Measurements from ENCODE around the gene PPP2R5A. TPM values are rescaled to one million over a fixed set of nuclear protein-coding genes. Genes with fewer than 3 reads are reported as not detected.

The PPP2R5A gene
- total and polyA plus RNA-seq, 2 experiments from 2014 or later, result 51.7 to 67.4 TPM

DNA sequence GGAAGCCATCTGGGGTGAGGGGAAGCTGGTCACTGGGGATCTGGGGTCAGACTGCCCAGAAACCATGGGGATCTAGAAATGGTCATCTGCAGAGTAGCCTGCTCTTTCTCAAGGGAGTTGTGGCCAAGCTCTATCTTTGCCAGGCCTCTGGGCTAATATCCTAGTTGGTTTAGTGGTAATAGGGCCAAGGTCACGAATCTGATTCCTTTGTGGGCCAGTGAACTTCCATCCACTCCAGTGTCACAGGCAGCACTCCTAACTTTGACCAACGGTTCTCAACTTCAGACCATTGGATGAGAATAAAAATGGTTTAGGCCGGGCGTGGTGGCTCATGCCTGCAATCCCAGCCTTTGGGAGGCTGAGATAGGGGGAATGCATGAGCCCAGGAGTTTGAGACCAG, 28.1 kb upstream of the PPP2R5A start:
- TF ChIP-seq, protein P1, sequence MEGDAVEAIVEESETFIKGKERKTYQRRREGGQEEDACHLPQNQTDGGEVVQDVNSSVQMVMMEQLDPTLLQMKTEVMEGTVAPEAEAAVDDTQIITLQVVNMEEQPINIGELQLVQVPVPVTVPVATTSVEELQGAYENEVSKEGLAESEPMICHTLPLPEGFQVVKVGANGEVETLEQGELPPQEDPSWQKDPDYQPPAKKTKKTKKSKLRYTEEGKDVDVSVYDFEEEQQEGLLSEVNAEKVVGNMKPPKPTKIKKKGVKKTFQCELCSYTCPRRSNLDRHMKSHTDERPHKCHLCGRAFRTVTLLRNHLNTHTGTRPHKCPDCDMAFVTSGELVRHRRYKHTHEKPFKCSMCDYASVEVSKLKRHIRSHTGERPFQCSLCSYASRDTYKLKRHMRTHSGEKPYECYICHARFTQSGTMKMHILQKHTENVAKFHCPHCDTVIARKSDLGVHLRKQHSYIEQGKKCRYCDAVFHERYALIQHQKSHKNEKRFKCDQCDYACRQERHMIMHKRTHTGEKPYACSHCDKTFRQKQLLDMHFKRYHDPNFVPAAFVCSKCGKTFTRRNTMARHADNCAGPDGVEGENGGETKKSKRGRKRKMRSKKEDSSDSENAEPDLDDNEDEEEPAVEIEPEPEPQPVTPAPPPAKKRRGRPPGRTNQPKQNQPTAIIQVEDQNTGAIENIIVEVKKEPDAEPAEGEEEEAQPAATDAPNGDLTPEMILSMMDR (IDR thresholded peaks at IDR 0.05; ENCODE audit: low read depth, low read length), result no peak
- no peaks in the 10 kb centered on the region for H3K27me3 ChIP-seq
- no peaks in the 10 kb centered on the region for H3K36me3 ChIP-seq
- peaks cover 7% of the 10 kb centered on the region for H3K4me1 ChIP-seq (ENCODE audit: low read depth)
- H3K27ac ChIP-seq, result no peak overlapping the region
- DNase-seq (ENCODE audit: low read depth in 1 of 2, low spot score in 1 of 2), result no peak
- no peaks in the 10 kb centered on the region for H3K9me3 ChIP-seq (ENCODE audit: low read depth)
- no peak overlapping the region for H3K4me3 ChIP-seq

DNA sequence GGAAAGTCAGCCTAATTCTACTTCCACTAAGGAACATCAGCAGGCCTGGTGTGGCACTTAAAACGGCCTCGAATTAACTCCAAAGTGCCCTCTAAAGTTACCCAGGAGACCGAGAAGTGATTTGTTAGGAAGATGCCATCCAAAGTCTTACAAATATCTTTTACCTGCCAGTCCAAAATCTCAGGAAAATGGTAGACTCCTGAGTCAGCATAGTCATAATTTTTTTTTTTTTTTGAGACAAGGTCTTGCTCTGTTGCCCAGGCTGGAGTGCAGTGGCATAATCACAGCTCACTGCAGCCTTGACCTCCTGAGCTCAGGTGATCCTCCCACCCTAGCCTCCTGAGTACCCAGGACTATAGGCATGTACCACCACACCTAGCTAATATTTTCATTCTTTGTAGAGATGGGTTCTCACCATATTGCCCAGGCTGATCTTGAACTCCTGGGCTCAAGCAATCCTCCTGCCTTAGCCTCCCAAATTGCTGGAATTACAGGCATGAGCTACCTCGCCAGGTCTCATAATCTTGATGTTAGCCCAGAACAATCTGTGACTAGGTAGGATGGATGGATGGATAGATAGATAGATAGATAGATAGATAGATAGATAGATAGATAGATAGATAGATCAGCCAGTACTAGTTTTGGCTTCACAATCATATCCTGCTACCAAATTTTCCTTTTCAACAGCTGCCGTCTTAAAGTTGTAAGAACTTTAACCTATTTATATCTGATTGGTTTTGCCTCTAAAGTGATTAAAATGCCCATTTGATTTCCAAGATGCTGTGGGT, 25.3 kb upstream of the PPP2R5A start:
- no peak for DNase-seq (ENCODE audit: low read depth in 1 of 2, low spot score in 1 of 2)
- no peaks in the 10 kb centered on the region for H3K36me3 ChIP-seq

DNA sequence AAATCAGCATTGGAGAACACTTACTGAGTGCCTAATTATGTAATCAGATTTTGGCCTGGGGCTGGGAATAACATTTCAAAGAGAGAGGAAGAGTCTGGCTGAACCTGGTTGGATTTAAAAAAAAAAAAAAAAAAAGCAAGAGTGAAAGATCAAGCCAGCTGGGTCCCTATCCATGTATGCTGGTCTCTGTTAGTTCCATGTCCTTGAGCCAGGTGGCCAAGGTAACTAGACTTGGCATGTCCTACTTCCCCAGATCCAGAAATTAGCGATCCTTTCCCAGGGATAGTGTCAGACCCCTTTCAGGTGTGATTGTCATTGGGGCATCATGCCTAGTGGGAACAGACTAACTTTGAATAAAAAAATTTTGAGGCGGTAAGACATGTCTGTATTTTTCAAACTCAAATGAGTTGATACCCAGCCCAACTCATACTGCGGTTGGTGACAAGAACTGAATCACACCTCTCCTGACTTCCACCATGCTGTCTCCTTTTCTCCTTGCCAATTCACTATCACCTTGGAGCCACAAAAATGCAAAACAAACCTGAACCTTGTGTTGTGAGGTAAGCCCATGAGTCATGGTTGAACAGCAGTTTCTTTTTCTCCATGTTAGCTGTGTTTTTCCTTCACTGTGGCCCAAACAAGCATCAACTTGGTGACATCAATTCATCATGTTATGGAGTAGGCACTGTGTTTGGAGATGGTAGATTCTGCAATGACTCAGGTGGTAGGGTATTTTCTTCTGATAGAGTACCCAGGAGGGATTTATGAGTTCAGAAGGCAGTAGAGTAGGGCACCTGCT, 24.5 kb upstream of the PPP2R5A start:
- Histone ChIP-seq H3K4me1 (ENCODE audit: low read depth) (peaks cover 7% of the 10 kb centered on the region), H3K4me3 (no peak overlapping the region), H3K9me3 (ENCODE audit: low read depth) (no peaks in the 10 kb centered on the region), H3K27ac (peak overlapping the region; percentile 59), H3K36me3 (no peaks in the 10 kb centered on the region), H3K27me3 (no peaks in the 10 kb centered on the region)
- TF ChIP-seq, protein P1 (IDR thresholded peaks at IDR 0.05; ENCODE audit: low read depth, low read length), result no peak
- no peak for DNase-seq (ENCODE audit: low read depth in 1 of 2, low spot score in 1 of 2)

More for the DNA sequence above, 25.3 kb upstream of the PPP2R5A start:
- no peaks in the 10 kb centered on the region for H3K27me3 ChIP-seq
- TF ChIP-seq, protein P1 (IDR thresholded peaks at IDR 0.05; ENCODE audit: low read depth, low read length), result no peak
- H3K9me3 ChIP-seq (ENCODE audit: low read depth), result no peaks in the 10 kb centered on the region
- H3K27ac ChIP-seq, result no peak overlapping the region
- no peak overlapping the region for H3K4me3 ChIP-seq
- H3K4me1 ChIP-seq (ENCODE audit: low read depth), result peaks cover 7% of the 10 kb centered on the region

DNA sequence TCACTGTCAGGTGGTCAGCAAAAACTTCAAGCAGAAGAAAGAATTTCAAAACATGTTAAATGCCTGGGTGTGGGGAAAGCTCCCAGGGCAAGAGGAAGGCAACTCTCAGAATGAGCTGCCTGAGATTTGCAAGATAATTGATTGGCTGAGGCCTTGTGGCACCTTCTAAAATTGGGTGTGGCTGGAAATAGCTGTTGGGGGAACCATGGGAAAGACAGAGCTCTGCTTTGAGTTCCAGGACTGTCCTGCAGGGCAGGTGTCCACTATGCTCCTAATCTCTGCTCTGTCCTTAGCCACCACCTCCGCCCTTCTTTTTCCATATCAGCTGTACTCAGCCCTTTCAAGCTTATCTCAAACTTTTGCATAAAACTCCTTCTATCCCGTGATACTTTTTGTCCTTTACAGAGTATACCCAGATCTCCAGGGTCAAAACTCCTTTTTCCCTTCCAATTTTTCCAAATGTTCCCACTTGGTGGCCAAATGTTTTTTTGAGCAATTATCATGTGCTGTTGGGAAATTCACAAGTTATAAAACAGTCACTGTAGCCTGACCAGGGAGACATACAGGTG, 23.8 kb upstream of the PPP2R5A start:
- no peaks in the 10 kb centered on the region for H3K9me3 ChIP-seq (ENCODE audit: low read depth)
- peak overlapping the region; percentile 59 for H3K27ac ChIP-seq
- no peak for DNase-seq (ENCODE audit: low read depth in 1 of 2, low spot score in 1 of 2)

DNA sequence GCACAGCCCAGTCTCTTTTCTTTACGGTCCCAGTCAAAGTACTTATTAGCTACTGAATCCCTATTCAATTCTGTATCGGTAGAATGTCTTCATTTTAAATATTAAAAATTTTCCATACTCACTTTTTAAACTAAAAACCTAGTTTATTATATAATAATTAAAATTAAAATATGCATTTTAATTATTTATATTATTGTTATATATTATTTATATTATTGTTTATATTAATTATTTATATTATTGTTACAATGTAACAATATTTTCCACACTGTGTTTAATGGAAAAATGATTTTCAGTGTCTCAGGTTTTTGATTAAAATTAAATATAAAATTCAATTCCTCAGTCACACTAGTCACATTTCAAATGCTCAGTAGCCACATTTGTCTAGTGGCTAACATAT, 18.2 kb upstream of the PPP2R5A start:
- no peak for DNase-seq (ENCODE audit: low read depth in 1 of 2, low spot score in 1 of 2)
- Histone ChIP-seq H3K36me3 (no peaks in the 10 kb centered on the region), H3K27me3 (no peaks in the 10 kb centered on the region), H3K4me1 (ENCODE audit: low read depth) (peaks cover 13% of the 10 kb centered on the region), H3K4me3 (no peak overlapping the region), H3K27ac (no peak overlapping the region), H3K9me3 (ENCODE audit: low read depth) (no peaks in the 10 kb centered on the region)
- TF ChIP-seq, protein P1 (IDR thresholded peaks at IDR 0.05; ENCODE audit: low read depth, low read length), result no peak

More for the DNA sequence above, 23.8 kb upstream of the PPP2R5A start:
- Histone ChIP-seq H3K36me3 (no peaks in the 10 kb centered on the region), H3K4me1 (ENCODE audit: low read depth) (peaks cover 7% of the 10 kb centered on the region), H3K4me3 (no peak overlapping the region), H3K27me3 (no peaks in the 10 kb centered on the region)
- TF ChIP-seq, protein P1 (IDR thresholded peaks at IDR 0.05; ENCODE audit: low read depth, low read length), result no peak

All from cardiac muscle cell (in vitro differentiated cells and primary cell).